Dedifferentiated amniotic fluid mesenchymal stem cell (primary cell): Measurements from ENCODE around the gene SYNPO2L.
"Not testable (repeated sequence)": the region's sequence is repeated elsewhere in the genome, so short reads cannot be mapped to it uniquely, and the experiment has no call there.

ENCODE experiments used
- DNase-seq: peaks from one replicate; pipeline ENCODE4 v3.0.0-alpha.2; 2016; ENCODE audit errors: extremely low spot score

The SYNPO2L gene

GRCh38 chr10:73617143-73617542 lies 38.7 kb downstream of the SYNPO2L start:
- DNase-seq, result not testable (repeated sequence)

- DNase-seq, result no peak
These were observed 41.1 kb downstream of the SYNPO2L start for GRCh38 chr10:73614720-73615119.

- DNase-seq, result no peak
These were observed 46.7 kb downstream of the SYNPO2L start for GRCh38 chr10:73609116-73609515.

GRCh38 chr10:73601486-73601921 lies 54.3 kb downstream of the SYNPO2L start:
- DNase-seq, result no peak

GRCh38 chr10:73597346-73597745 lies 58.5 kb downstream of the SYNPO2L start:
- no peak for DNase-seq
